ENCODE data around the gene TSPAN3. TPM values are rescaled to one million over a fixed set of nuclear protein-coding genes. Genes with fewer than 3 reads are reported as not detected.

Gene TSPAN3
- total RNA-seq, 3 donors from 2014 or later (not counting 1 experiment from before 2014, with no cell fraction given): 18.7 to 37.4 (median 29.9) TPM

GRCh38 chr15:77068633-77069032 lies 2.3 kb downstream of the TSPAN3 start:
- DNase-seq (no peak), ATAC-seq (no peak)
- H3K4me3 Mint-ChIP-seq: peak overlapping the region; percentile 49
- H3K9me3 Mint-ChIP-seq: no peaks in the 10 kb centered on the region
- no peaks in the 10 kb centered on the region for H3K36me3 Mint-ChIP-seq
- Histone ChIP-seq H3K4me3 (ENCODE audit: low read length) (no peak overlapping the region), H3K4me1 (ENCODE audit: control insufficient read depth, insufficient read depth, low read length) (peaks cover 16% of the 10 kb centered on the region), H3K36me3 (ENCODE audit: control insufficient read depth, insufficient read depth, low read length) (no peaks in the 10 kb centered on the region), H3K27me3 (ENCODE audit: control insufficient read depth, insufficient read depth, low read length) (no peaks in the 10 kb centered on the region), H3K27ac (ENCODE audit: low read length) (peak overlapping the region; percentile 4), H3K9me3 (ENCODE audit: control insufficient read depth, insufficient read depth, low read length) (no peaks in the 10 kb centered on the region)
- TF ChIP-seq CTCF (IDR thresholded peaks at IDR 0.05): no peak
- H3K27me3 Mint-ChIP-seq (ENCODE audit: low read depth in 2 of 2): no peaks in the 10 kb centered on the region
- 97% methylated on average over 5 of the region's 7 CpGs for WGBS (ENCODE audit: insufficient coverage)
- intact Hi-C loops (cut with micrococcal nuclease): no loop called here
- H3K27ac Mint-ChIP-seq: no peak overlapping the region
- H3K4me1 Mint-ChIP-seq: peaks cover 39 to 45% of the 10 kb centered on the region in 2 donors

DNA sequence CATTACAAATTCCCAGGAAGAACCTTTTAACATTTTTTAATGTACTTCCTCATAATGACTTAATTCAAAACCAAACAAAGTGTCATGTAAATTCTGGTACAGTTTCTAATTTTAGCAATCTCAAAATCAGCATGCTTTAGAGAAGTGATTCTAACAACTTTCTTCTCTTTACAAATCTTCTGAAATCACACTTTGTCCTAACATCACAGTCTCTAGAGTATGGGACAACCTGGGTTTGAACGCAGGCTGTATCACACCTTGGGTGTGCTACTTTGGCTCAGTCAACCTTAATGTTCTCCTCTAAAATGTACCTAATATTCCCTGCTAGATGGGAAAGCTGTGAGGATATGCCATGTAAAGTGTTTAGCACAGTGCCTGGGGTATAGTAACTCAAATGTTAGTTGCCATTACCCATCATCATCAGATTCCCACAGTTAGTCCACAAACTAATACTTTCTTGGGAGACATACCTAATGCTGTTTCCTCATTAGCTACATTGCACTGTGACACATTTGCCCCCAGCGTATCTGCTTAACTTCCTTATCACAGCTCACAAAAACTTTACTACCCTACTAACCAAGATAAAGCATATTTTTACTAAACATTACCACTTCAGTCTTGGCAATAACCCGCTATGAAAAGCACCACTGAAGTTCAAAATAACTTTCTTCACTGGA lies 3.1 kb downstream of the TSPAN3 start:
- ATAC-seq (no peak), DNase-seq (no peak)
- TF ChIP-seq CTCF (IDR thresholded peaks at IDR 0.05): no peak
- H3K27me3 ChIP-seq (ENCODE audit: control insufficient read depth, insufficient read depth, low read length): no peaks in the 10 kb centered on the region
- H3K4me1 ChIP-seq (ENCODE audit: control insufficient read depth, insufficient read depth, low read length): peaks cover 16% of the 10 kb centered on the region
- intact Hi-C loops (cut with micrococcal nuclease): no loop called here
- no peaks in the 10 kb centered on the region for H3K36me3 Mint-ChIP-seq
- peak overlapping the region in 1 of 2 donors; percentile 6 for H3K27ac Mint-ChIP-seq
- WGBS (ENCODE audit: insufficient coverage): 50% methylated on average over 1 of the region's 3 CpGs
- H3K27ac ChIP-seq (ENCODE audit: low read length): peak overlapping the region; percentile 63
- H3K4me3 ChIP-seq (ENCODE audit: low read length): no peak overlapping the region
- peak overlapping the region; percentile 11 for H3K4me3 Mint-ChIP-seq
- no peaks in the 10 kb centered on the region for H3K36me3 ChIP-seq (ENCODE audit: control insufficient read depth, insufficient read depth, low read length)
- no peaks in the 10 kb centered on the region for H3K9me3 Mint-ChIP-seq
- peaks cover 39 to 46% of the 10 kb centered on the region in 2 donors for H3K4me1 Mint-ChIP-seq
- no peaks in the 10 kb centered on the region for H3K9me3 ChIP-seq (ENCODE audit: control insufficient read depth, insufficient read depth, low read length)
- H3K27me3 Mint-ChIP-seq (ENCODE audit: low read depth in 2 of 2): no peaks in the 10 kb centered on the region

DNA sequence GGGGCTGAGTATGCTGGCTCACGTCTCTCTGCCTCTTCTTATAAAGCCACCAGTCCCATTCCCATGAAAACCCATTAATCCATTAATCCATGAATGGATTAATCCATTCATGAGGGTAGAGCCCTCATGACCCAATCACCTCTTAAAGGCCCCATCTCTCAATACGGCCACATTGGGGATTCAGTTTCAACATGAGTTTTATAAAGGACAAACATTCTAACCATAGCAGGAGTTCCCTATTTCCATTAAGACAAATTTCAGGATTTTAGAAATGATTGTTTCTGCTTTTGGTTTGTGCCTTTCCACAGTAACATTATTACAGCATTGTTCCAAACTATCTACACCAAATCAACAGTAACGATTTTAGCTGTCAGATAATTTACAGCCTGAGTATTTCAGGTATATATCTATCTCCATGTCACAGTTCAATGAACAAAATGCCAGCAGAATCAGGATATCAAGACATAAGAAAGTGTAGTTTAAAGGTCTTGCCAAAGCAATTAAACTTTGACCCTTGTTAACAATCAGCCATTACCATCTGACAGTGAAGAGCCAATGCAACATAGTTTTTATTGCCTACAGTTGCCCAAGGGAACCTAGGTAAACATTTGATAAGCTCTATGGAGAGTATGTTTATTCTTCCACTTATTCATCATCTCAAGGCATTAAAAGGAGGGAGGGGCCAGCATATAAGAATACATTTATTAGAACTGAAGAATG lies 3.8 kb downstream of the TSPAN3 start:
- Mint-ChIP-seq H3K36me3 (no peaks in the 10 kb centered on the region), H3K27ac (no peak overlapping the region), H3K27me3 (ENCODE audit: low read depth in 2 of 2) (no peaks in the 10 kb centered on the region), H3K4me3 (no peak overlapping the region), H3K4me1 (peaks cover 39 to 46% of the 10 kb centered on the region in 2 donors), H3K9me3 (no peaks in the 10 kb centered on the region)
- H3K4me3 ChIP-seq (ENCODE audit: low read length): no peak overlapping the region
- WGBS (ENCODE audit: insufficient coverage): 67% methylated on average over 1 of the region's 3 CpGs
- ATAC-seq (no peak), DNase-seq (no peak)
- H3K27ac ChIP-seq (ENCODE audit: low read length): peak overlapping the region; percentile 46
- H3K27me3 ChIP-seq (ENCODE audit: control insufficient read depth, insufficient read depth, low read length): no peaks in the 10 kb centered on the region
- H3K36me3 ChIP-seq (ENCODE audit: control insufficient read depth, insufficient read depth, low read length): no peaks in the 10 kb centered on the region
- H3K9me3 ChIP-seq (ENCODE audit: control insufficient read depth, insufficient read depth, low read length): no peaks in the 10 kb centered on the region
- intact Hi-C loops (cut with micrococcal nuclease): no loop called here
- H3K4me1 ChIP-seq (ENCODE audit: control insufficient read depth, insufficient read depth, low read length): peaks cover 16% of the 10 kb centered on the region
- TF ChIP-seq CTCF (IDR thresholded peaks at IDR 0.05): no peak

All from natural killer cell (primary cell).